Measurements from ENCODE around the gene KCNH5. TPM values are rescaled to one million over a fixed set of nuclear protein-coding genes. Genes with fewer than 3 reads are reported as not detected.
"Not testable (repeated sequence)": the region's sequence is repeated elsewhere in the genome, so short reads cannot be mapped to it uniquely, and the experiment has no call there.

Gene KCNH5
- total RNA-seq, 1 donor from 2014 or later = 5.3 TPM

- peak; percentile 83 for DNase-seq (ENCODE audit: low spot score)
These were observed 155.9 kb downstream of the KCNH5 start for GRCh38 chr14:62889364-62889763.

GRCh38 chr14:62886461-62886860 is 158.8 kb downstream of the KCNH5 start:
- no peak for DNase-seq (ENCODE audit: low spot score)

GRCh38 chr14:62885451-62885850 is 159.8 kb downstream of the KCNH5 start:
- no peak for DNase-seq (ENCODE audit: low spot score)

GRCh38 chr14:62882967-62883366 is 162.3 kb downstream of the KCNH5 start:
- no peak for DNase-seq (ENCODE audit: low spot score)

- no peak for DNase-seq (ENCODE audit: low spot score)
These were observed 178.9 kb downstream of the KCNH5 start for GRCh38 chr14:62866376-62866775.

- no peak for DNase-seq (ENCODE audit: low spot score)
These were observed 180.7 kb downstream of the KCNH5 start for GRCh38 chr14:62864588-62864987.

GRCh38 chr14:62858011-62858410 is 187.2 kb downstream of the KCNH5 start:
- DNase-seq (ENCODE audit: low spot score) = not testable (repeated sequence)

- DNase-seq (ENCODE audit: low spot score) = no peak
These were observed 190.3 kb downstream of the KCNH5 start for GRCh38 chr14:62854951-62855350.

GRCh38 chr14:62847168-62847567 is 198.1 kb downstream of the KCNH5 start:
- peak; percentile 6 for DNase-seq (ENCODE audit: low spot score)

DNA sequence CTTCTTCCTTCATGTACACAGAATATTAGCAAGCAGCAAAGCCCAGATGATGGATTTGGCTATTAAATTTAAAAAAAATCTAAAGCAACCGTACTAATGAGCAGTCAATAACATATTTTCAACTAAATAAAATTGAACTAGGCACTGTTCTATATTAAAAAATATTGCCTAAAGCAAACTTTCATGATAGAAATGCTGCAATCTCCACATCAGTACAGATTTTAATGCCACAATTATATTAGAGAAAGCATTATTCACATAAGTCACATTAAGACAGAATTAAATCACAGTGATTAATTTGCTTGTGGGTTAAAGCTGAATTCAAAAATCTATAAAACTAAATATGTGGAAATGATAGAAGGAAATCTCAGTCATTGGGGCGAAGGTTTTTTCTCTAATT is 200.7 kb downstream of the KCNH5 start:
- DNase-seq (ENCODE audit: low spot score) = no peak

DNA sequence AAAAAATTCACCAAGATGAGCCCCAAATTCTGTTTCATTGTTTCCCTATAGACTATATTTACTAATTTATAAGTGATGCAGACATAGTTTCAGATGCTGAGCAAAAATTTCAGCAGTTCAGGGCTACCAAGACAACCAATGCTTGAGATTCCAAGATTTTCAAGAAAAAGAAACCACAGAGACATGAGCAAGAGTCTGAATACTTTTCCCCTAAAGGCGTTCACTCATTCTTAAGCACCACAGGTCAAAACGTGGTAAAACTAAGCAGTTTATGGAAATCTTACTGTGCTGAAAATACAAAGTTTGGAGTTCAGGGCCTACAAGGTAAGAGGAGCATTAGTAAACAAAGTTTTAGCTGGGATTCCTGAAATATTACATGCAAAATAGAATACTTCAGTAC is 221.2 kb downstream of the KCNH5 start:
- DNase-seq (ENCODE audit: low spot score) = no peak

DNA sequence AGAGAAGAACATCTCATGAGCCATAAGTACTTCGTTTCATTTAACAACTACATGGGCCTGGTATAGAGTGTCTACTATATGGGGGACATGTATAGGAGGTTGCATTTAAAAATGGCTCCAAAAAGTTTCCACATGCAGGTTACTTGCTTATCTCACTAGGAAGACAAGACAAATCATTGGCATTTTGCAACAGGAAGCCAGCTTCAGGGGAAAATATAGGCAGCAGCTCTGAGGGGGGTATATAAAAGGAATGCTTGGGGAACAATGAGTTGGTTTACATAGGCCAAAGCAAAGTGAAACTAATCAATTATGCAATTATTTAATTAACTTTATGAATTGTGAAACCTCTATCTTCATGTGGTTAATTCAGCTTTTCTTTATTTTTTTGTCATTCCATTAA is 225.3 kb downstream of the KCNH5 start:
- DNase-seq (ENCODE audit: low spot score) = no peak

DNA sequence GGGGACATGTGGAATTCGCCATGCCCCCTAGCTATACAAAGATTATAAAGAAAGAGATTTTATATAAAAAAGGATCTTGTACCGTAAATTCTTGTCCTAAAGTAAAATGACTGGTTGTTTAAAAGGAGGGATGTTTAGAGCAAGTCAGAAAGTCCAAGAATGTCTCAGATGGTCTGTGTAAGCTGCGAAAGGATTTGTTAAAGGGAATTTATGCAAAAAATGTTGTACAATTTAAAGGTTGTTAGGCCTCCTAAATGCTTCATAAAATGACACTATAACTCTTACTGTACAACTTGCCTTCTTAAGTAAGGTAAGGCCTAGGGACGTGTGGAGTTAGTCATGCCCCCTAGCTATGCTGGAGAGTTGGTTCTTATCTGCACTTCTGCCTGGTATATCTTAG is 237.6 kb downstream of the KCNH5 start:
- DNase-seq (ENCODE audit: low spot score) = no peak

DNA sequence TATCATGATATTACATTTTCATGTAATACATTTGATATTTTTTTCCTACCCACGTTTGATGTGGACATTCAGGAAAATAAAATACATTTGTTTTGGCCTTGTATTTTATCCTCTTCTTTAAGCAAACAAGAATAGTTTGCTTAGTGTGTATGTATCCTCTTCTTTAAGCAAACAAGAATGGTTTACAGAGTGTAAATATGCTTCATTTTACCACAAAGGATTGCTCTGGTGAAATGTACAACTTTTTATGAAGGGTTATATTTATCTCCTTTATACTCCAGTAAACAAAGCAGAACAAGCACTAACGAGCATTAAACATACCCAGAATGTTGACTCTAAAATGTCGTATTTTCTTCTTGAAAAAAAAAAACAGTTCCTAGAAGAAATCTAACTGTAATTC is 244.7 kb downstream of the KCNH5 start:
- no peak for DNase-seq (ENCODE audit: low spot score)

DNA sequence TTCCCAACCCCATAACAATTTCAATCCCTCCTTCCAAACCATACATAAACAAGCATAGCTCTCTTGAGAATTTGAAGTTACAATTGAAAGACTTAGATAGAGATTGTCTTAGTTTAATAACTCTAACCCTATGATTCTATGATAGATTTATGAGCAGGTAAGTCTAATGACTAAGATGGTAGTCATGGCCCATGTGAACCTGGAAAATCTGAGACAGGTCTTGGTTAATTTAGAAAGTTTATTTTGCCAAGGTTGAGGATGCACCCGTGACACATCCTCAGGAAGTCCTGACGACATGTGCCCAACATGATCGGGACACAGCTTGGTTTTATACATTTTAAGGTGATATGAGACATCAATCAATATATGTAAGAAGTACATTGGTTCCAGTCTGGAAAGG is 248.8 kb downstream of the KCNH5 start:
- no peak for DNase-seq (ENCODE audit: low spot score)

- no peak for DNase-seq (ENCODE audit: low spot score)
These were observed 252.7 kb downstream of the KCNH5 start for GRCh38 chr14:62792578-62792977.

DNA sequence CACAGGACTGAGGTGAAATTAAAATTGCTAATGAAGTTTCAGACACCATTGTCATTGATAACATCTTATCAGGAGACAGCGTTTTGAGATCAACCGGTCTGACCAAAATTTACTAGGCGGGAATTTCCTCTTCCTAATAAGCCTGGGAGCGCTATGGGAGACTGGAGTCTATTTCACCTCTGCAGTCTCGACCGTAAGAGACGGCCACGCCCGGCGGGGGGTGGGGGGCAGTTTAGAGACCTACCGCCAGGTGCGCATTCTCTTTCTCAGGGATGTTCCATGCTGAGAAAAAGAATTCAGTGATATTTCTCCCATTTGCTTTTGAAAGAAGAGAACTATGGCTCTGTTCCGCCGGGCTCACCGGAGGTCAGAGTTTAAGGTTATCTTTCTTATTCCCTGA is 263.9 kb downstream of the KCNH5 start:
- DNase-seq (ENCODE audit: low spot score) = not testable (repeated sequence)

GRCh38 chr14:62778852-62779251 is 266.4 kb downstream of the KCNH5 start:
- no peak for DNase-seq (ENCODE audit: low spot score)

DNA sequence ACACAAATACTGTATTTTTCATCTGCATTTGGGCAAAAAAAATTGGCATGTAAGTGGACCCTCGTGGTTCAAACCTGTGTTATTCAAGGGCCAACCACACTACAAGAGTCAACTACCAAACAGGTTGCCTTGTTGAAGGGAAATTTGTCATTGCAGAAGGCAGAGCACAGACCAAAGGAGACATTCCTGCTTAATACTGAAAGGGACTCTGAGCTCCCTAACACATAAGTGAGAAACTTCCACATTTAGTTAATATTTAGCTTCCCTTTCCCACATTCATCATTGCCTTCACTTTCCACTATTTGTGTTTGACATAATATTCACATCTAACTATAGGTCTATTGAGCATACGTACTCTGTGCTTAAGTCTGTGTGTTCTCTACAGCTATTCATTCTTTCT is 266.9 kb downstream of the KCNH5 start:
- DNase-seq (ENCODE audit: low spot score) = no peak

DNA sequence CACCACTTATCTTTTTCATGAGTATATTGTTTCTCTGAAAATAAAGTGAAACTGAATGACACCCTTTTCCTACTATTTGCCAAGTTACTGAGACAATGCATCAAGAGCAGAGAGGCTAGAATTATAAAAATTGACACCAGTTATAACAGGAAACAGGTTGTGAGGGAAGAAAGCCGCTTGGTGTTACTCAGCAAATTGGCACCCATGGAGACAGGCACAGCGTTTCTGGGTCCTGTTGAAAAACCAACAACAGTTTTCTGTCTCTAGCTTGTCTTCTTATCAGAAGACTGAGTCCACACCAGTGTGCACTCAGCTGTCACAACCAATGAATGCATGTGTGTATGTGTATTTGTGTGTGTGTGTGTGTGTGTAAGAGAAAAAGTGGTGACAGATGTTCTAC is 267.7 kb downstream of the KCNH5 start:
- DNase-seq (ENCODE audit: low spot score) = no peak

DNA sequence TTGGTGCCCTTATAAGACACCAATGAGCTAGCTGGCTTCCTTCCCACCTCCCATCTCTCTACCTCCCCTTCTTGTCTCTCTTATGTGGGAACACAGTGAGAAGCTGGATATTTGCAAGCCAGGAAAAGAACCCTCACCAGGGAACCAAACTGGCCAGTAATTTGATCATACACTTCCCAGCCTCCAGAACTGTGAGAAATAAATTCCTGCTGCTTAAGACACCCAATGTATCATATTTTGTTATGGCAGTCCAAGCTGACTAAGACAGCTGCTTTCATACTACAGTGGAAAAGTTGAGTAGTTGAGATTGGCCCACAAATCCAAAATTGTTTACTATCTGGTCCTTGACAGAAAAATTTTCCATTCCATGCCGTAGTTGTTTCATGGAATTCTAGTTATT is 269.0 kb downstream of the KCNH5 start:
- DNase-seq (ENCODE audit: low spot score) = no peak

- no peak for DNase-seq (ENCODE audit: low spot score)
These were observed 276.5 kb downstream of the KCNH5 start for GRCh38 chr14:62768753-62769152.

GRCh38 chr14:62763951-62764350 is 281.3 kb downstream of the KCNH5 start:
- no peak for DNase-seq (ENCODE audit: low spot score)

- DNase-seq (ENCODE audit: low spot score) = no peak
These were observed 285.5 kb downstream of the KCNH5 start for GRCh38 chr14:62759796-62760195.

GRCh38 chr14:62746881-62747280 is 298.4 kb downstream of the KCNH5 start:
- DNase-seq (ENCODE audit: low spot score) = not testable (repeated sequence)
